CD14-positive monocyte (primary cell): ENCODE results near the gene TRIM31. TPM values are rescaled to one million over a fixed set of nuclear protein-coding genes. Genes with fewer than 3 reads are reported as not detected.
A peak's percentile ranks its signal among the peaks of the same experiment; 100 is the strongest.

Experiments
- DNase-seq, 3 donors: peaks; one replicate each; pipeline ENCODE4 v3.0.0-alpha.2; 2011 to 2022
- H2AFZ ChIP-seq: 2 replicates; pipeline ENCODE4 v1.6.0; 2012; ENCODE audit warnings: mild to moderate bottlenecking, low read depth, low read length, inconsistent platforms; ENCODE audit not compliant: insufficient read depth, poor library complexity, severe bottlenecking
- H3K27ac ChIP-seq, 2 donors: 1 replicate in 1 of 2; 2 replicates in 1 of 2; pipeline ENCODE4 v1.5.1; 2012 to 2013; ENCODE audit warnings: low read length in 2 of 2, control low read depth in 1 of 2, inconsistent platforms in 1 of 2, low read depth in 1 of 2, mild to moderate bottlenecking in 1 of 2
- H3K27me3 ChIP-seq, 2 donors: one replicate each; pipeline versions ENCODE4 v1.6.0 to v1.6.1; 2011 to 2013; ENCODE audit warnings: low read length in 2 of 2; ENCODE audit not compliant: control insufficient read depth in 2 of 2, insufficient read depth in 2 of 2
- H3K36me3 ChIP-seq, 2 donors: replicated peaks in 1 of 2; 1 replicate in 1 of 2; 2 replicates in 1 of 2; pipeline versions ENCODE4 v1.5.1 to v1.6.1; 2012 to 2013; ENCODE audit warnings: low read length in 2 of 2, control low read depth in 1 of 2, inconsistent platforms in 1 of 2, mild to moderate bottlenecking in 1 of 2; ENCODE audit not compliant: insufficient read depth in 2 of 2, control insufficient read depth in 1 of 2
- H3K4me1 ChIP-seq, 2 donors: 1 replicate in 1 of 2; 2 replicates in 1 of 2; pipeline versions ENCODE4 v1.5.1 to v1.6.1; 2012 to 2013; ENCODE audit warnings: low read length in 2 of 2, control low read depth in 1 of 2, inconsistent platforms in 1 of 2, mild to moderate bottlenecking in 1 of 2, moderate library complexity in 1 of 2; ENCODE audit not compliant: insufficient read depth in 2 of 2, control insufficient read depth in 1 of 2
- H3K4me2 ChIP-seq: replicated peaks from 2 replicates; pipeline ENCODE3; 2012; ENCODE audit warnings: low read length, moderate library complexity, mild to moderate bottlenecking; ENCODE audit not compliant: poor library complexity, severe bottlenecking; ENCODE audit errors: extremely low read depth
- H3K4me3 ChIP-seq, 3 experiments: fragments of 200-600 bp in 1 of 3; sonication (generic) in 1 of 3; replicated peaks in 1 of 3; 1 replicate in 2 of 3; 2 replicates in 1 of 3; pipeline ENCODE4 v1.5.1; 2011 to 2013; ENCODE audit warnings: low read length in 3 of 3, mild to moderate bottlenecking in 3 of 3, control low read depth in 2 of 3, low read depth in 2 of 3, inconsistent platforms in 1 of 3, moderate library complexity in 1 of 3
- H3K79me2 ChIP-seq: 2 replicates; pipeline ENCODE4 v1.6.0; 2012; ENCODE audit warnings: mild to moderate bottlenecking, control low read depth, inconsistent platforms, low read length, moderate library complexity; ENCODE audit not compliant: insufficient read depth
- H3K9ac ChIP-seq: 2 replicates; pipeline ENCODE4 v1.6.0; 2017; ENCODE audit warnings: low read length, mild to moderate bottlenecking; ENCODE audit not compliant: insufficient read depth, poor library complexity, severe bottlenecking
- H3K9me3 ChIP-seq, 2 donors: replicated peaks in 1 of 2; 1 replicate in 1 of 2; 2 replicates in 1 of 2; pipeline versions ENCODE4 v1.5.1 to v1.6.1; 2012 to 2013; ENCODE audit warnings: low read length in 2 of 2, control low read depth in 1 of 2; ENCODE audit not compliant: control insufficient read depth in 1 of 2, insufficient read depth in 1 of 2
- H4K20me1 ChIP-seq: 2 replicates; pipeline ENCODE4 v1.6.0; 2012; ENCODE audit warnings: mild to moderate bottlenecking, low read length, control low read depth, moderate library complexity; ENCODE audit not compliant: insufficient read depth
- H3K27ac Mint-ChIP-seq, 7 donors: one replicate each; pipeline ENCODE4 v1.8.0; 2020; ENCODE audit warnings: mild to moderate bottlenecking in 7 of 7, mixed read lengths in 7 of 7, moderate library complexity in 6 of 7, inconsistent platforms in 2 of 7
- H3K27me3 Mint-ChIP-seq, 3 donors: one replicate each; pipeline ENCODE4 v1.8.0; 2021 to 2022; ENCODE audit warnings: low read depth in 3 of 3, mild to moderate bottlenecking in 3 of 3, mixed read lengths in 3 of 3, moderate library complexity in 3 of 3, inconsistent platforms in 1 of 3
- H3K36me3 Mint-ChIP-seq, 2 donors: one replicate each; pipeline ENCODE4 v1.8.0; 2020; ENCODE audit warnings: mixed read lengths in 2 of 2, inconsistent platforms in 1 of 2, mild to moderate bottlenecking in 1 of 2
- H3K4me1 Mint-ChIP-seq: one replicate; pipeline ENCODE4 v1.8.0; 2020; ENCODE audit warnings: mild to moderate bottlenecking, mixed read lengths
- H3K4me3 Mint-ChIP-seq, 2 donors: one replicate each; pipeline ENCODE4 v1.8.0; 2020; ENCODE audit warnings: mild to moderate bottlenecking in 2 of 2, mixed read lengths in 2 of 2, moderate library complexity in 1 of 2
- H3K9me3 Mint-ChIP-seq, 7 donors: one replicate each; pipeline ENCODE4 v1.8.0; 2020 to 2022; ENCODE audit warnings: mixed read lengths in 7 of 7, mild to moderate bottlenecking in 6 of 7, moderate library complexity in 6 of 7, inconsistent platforms in 2 of 7
- WGBS: methylation state at CpG from one replicate; pipeline ENCODE4 v1.1.5; 2013; ENCODE audit warnings: missing lambda C conversion rate; ENCODE audit not compliant: insufficient coverage; 5-methylcytosine and 5-hydroxymethylcytosine counted together
- intact Hi-C, 2 donors: fragments of 100-400 bp; cut with micrococcal nuclease; formaldehyde crosslinking; loops; one replicate each; pipeline versions ENCODE4 v1.15.0 to v1.15.1; 2023
- polyA plus RNA-seq, 3 donors: library from polyadenylated mRNA; depleted of rRNA in 1 of 3; unstranded in 2 of 3; stranded (reverse) in 1 of 3; fragments of 300-500 nt in 2 of 3; fragments of >200 nt in 1 of 3; fragmentation: Illumina TruSeq in 2 of 3; gene quantifications; 1 replicate in 2 of 3; 2 replicates in 1 of 3; pipeline ENCODE4 v1.2.3, GENCODE V29; 2012 to 2021
- TF ChIP-seq, protein P1 (sequence below): fragments of 200-600 bp; IDR thresholded peaks from one replicate; pipeline ENCODE4 v1.8.0; 2022; ENCODE audit warnings: antibody characterized with exemption, mild to moderate bottlenecking

The TRIM31 gene
- polyA plus RNA-seq, 3 donors: not detected

DNA sequence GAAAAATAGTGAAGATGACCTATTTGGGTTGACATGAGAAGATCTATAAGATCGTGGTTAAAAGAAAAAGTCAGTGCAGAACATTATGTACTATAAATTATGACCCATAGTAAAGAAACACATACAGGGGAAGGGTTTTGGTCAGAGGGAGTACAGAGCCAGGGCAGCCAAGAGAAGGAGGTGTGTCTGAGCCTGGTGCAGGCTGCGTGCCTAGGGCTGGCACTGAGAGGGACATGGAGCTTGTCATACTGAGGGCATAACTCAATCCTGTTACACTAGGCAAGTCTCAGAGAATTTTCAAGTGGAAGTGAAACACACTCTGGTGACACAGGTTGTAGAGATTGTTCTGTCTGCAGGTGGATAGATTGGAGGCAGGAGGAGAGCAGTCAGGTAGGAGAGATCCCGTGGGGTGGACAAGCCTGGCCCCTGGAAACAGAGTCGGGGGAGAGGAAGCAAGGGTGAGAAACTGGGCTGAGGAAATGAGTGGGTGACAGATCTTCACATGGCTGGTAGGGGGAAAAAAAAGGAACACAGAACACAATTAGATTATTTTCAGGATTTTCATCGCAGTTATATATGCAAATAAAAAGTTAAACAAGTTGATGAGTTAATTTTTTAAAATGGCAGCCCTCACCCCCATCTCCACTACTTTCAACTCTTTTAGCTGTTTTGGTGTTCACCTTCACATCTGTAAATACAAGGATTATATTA, 18.8 kb downstream of the TRIM31 start:
- H3K36me3 ChIP-seq: no peaks in the 10 kb centered on the region
- H3K27ac ChIP-seq: no peak overlapping the region
- no peaks in the 10 kb centered on the region for H3K4me1 Mint-ChIP-seq
- no peaks in the 10 kb centered on the region for H3K9me3 ChIP-seq
- H3K27me3 Mint-ChIP-seq: peaks cover 61 to 87% (median 62%) of the 10 kb centered on the region in 3 donors
- no peaks in the 10 kb centered on the region for H3K36me3 Mint-ChIP-seq
- DNase-seq: no peak
- H2AFZ ChIP-seq: no peak overlapping the region
- no CpG with 5 or more reads among the region's 5 CpGs for WGBS
- H3K27me3 ChIP-seq: peaks cover 31 to 74% of the 10 kb centered on the region in 2 donors
- H3K4me2 ChIP-seq: no peak overlapping the region
- no peak overlapping the region for H3K27ac Mint-ChIP-seq
- H3K4me3 Mint-ChIP-seq: peak overlapping the region in 1 of 2 donors; percentile 56
- intact Hi-C loops: no loop called here
- no peak overlapping the region for H3K4me3 ChIP-seq
- H4K20me1 ChIP-seq: no peaks in the 10 kb centered on the region
- H3K9me3 Mint-ChIP-seq: peaks cover 0 to 2% (median 0%) of the 10 kb centered on the region in 7 donors
- no peak overlapping the region for H3K9ac ChIP-seq
- H3K79me2 ChIP-seq: no peaks in the 10 kb centered on the region
- H3K4me1 ChIP-seq: no peaks in the 10 kb centered on the region
- TF ChIP-seq, protein P1, sequence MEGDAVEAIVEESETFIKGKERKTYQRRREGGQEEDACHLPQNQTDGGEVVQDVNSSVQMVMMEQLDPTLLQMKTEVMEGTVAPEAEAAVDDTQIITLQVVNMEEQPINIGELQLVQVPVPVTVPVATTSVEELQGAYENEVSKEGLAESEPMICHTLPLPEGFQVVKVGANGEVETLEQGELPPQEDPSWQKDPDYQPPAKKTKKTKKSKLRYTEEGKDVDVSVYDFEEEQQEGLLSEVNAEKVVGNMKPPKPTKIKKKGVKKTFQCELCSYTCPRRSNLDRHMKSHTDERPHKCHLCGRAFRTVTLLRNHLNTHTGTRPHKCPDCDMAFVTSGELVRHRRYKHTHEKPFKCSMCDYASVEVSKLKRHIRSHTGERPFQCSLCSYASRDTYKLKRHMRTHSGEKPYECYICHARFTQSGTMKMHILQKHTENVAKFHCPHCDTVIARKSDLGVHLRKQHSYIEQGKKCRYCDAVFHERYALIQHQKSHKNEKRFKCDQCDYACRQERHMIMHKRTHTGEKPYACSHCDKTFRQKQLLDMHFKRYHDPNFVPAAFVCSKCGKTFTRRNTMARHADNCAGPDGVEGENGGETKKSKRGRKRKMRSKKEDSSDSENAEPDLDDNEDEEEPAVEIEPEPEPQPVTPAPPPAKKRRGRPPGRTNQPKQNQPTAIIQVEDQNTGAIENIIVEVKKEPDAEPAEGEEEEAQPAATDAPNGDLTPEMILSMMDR: no peak

DNA sequence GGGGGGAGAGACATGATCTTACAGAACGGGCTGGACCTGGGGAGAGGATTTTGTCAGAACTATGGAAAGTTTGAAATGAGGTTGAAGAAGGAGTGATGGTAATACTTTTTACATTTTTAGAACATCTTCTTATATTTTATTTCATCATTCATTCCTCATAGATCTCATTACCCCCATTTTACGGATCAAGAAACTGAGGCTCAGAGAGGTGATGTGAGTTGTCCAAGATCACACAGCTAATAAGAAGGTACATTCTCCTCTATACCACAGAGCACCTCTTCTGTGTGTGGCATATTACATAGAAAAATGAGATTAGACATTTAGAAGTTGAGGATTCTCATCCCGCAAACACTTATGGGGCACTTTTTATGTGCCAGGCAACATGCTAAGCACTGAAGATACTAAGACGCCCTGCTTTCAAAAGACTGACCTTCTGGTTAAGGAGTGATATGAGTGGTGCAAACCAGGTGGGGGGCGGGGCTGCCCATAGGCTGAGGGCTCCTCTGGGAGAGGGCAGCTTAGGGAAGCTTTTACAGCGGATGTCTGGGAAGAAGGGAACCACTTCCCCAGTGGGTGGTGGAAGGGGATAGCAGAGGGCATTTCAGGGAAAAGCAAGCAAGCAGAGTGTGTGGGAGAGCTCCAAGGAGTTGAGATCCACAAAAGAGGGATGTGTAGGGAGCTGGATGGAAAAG, 19.9 kb downstream of the TRIM31 start:
- Mint-ChIP-seq H3K4me3 (peak overlapping the region in 1 of 2 donors; percentile 57), H3K27ac (no peak overlapping the region), H3K27me3 (peaks cover 55 to 80% (median 57%) of the 10 kb centered on the region in 3 donors), H3K4me1 (no peaks in the 10 kb centered on the region), H3K9me3 (peaks cover 0 to 2% (median 0%) of the 10 kb centered on the region in 7 donors), H3K36me3 (no peaks in the 10 kb centered on the region)
- no peak overlapping the region for H3K9ac ChIP-seq
- no peaks in the 10 kb centered on the region for H3K79me2 ChIP-seq
- H3K4me3 ChIP-seq: no peak overlapping the region
- H4K20me1 ChIP-seq: no peaks in the 10 kb centered on the region
- H3K9me3 ChIP-seq: no peaks in the 10 kb centered on the region
- intact Hi-C loops: no loop called here
- 90% methylated on average over 4 of the region's 6 CpGs for WGBS
- no peaks in the 10 kb centered on the region for H3K36me3 ChIP-seq
- TF ChIP-seq, protein P1: no peak
- no peaks in the 10 kb centered on the region for H3K4me1 ChIP-seq
- H3K27me3 ChIP-seq: peaks cover 26 to 70% of the 10 kb centered on the region in 2 donors
- H2AFZ ChIP-seq: no peak overlapping the region
- H3K4me2 ChIP-seq: no peak overlapping the region
- no peak for DNase-seq
- H3K27ac ChIP-seq: no peak overlapping the region
